ENCODE results near the gene TTC8.

GRCh38 chr14:88821888-88822287 is 2.6 kb upstream of the TTC8 start:
- no peak for TF ChIP-seq CTCF (IDR thresholded peaks at IDR 0.05)
- no peak for TF ChIP-seq POLR2AphosphoS5 (IDR thresholded peaks at IDR 0.05; ENCODE audit: low read depth, low read length)
- TF ChIP-seq REST (IDR thresholded peaks at IDR 0.05; ENCODE audit: insufficient read depth in 1 of 2, low read depth in 2 of 2, low read length in 1 of 2), result no peak
- TF ChIP-seq SIN3A (IDR thresholded peaks at IDR 0.05; ENCODE audit: borderline replicate concordance, insufficient read depth, low read depth, low read length), result no peak
